ENCODE data around the gene LIPA.

Gene LIPA

DNA sequence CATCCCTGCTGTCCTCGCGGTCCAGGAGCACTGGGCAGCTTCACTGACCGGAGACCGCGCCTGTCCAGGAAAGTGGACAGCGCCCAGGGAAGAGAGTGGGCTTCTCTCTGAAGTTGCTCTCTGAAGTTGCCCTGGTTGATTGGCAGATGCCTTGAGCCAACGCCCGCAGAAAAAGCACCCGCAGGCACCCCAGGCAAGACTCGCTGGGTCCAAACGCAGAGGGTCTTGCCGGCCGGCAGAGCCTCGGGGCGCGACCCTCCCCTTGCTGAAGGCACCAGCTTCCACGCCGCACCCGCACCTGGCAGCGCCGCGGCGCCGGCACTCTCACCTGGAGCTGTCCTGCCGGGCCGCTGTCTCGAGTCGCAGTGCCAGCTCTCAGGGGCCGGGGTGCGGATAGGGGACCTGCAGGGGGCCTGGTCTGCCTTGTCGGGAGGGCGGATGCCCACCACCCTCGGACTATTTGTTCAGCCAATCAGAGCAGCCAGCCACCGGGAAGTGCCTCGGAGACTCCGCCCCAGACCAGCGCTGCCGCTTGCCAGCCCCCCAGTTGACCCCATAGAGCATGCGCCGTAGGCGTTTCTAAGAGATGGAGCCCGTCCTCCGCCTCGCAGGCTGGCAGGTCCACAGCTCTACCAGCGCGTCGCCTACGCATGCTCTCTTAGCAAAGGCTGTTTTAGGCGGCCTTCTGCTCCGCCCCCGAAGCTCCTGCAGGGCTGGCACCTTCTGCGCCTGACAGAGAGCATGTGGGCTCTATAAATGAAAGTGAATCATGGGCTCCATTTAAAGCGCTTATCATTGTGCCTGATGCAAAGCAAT is at the start of gene LIPA:
LIPA (minus strand) TSS at position 367 of the 816 bp plus-strand sequence. CDS start 4,127 bp downstream, outside the sequence.
- no peak within 1 kb of the TSS for H3K4me3 ChIP-seq (IDR thresholded peaks at IDR 0.05; ENCODE audit: insufficient read depth, low read depth, low read length)

DNA sequence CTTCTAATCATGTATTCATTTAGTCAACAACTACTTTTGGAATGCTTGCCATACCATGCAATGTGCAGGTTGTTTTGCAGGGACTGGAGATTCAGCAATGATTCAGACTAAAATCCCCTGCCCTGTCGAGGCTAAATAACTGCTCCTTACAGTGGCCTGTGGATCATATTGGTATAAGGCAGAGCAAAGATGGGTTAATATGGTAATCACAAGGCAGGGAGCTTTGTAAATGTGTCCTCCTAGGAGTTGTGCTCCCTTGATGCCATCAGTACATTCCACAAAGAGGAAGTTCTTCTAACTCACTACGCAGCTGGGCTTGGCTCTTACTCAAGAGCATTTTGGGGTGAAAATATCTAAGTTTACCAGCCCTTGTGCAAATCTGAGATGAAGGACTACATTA is 49.7 kb upstream of the LIPA start:
- Histone ChIP-seq H3K27ac (no peak overlapping the region), H3K4me3 (IDR thresholded peaks at IDR 0.05; ENCODE audit: insufficient read depth, low read depth, low read length) (no peak overlapping the region), H2AFZ (ENCODE audit: low read depth) (no peak overlapping the region), H3K4me1 (ENCODE audit: low read depth, poor library complexity, severe bottlenecking) (peaks cover 28% of the 10 kb centered on the region), H3K27me3 (ENCODE audit: insufficient read depth, low read depth) (no peaks in the 10 kb centered on the region), H4K20me1 (ENCODE audit: insufficient read depth) (no peaks in the 10 kb centered on the region), H3K4me2 (peak overlapping the region; percentile 77), H3K36me3 (ENCODE audit: insufficient read depth) (no peaks in the 10 kb centered on the region), H3K9ac (no peak overlapping the region), H3K79me2 (ENCODE audit: insufficient read depth, low read depth) (no peaks in the 10 kb centered on the region)
- TF ChIP-seq, protein P1, sequence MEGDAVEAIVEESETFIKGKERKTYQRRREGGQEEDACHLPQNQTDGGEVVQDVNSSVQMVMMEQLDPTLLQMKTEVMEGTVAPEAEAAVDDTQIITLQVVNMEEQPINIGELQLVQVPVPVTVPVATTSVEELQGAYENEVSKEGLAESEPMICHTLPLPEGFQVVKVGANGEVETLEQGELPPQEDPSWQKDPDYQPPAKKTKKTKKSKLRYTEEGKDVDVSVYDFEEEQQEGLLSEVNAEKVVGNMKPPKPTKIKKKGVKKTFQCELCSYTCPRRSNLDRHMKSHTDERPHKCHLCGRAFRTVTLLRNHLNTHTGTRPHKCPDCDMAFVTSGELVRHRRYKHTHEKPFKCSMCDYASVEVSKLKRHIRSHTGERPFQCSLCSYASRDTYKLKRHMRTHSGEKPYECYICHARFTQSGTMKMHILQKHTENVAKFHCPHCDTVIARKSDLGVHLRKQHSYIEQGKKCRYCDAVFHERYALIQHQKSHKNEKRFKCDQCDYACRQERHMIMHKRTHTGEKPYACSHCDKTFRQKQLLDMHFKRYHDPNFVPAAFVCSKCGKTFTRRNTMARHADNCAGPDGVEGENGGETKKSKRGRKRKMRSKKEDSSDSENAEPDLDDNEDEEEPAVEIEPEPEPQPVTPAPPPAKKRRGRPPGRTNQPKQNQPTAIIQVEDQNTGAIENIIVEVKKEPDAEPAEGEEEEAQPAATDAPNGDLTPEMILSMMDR (conservative IDR thresholded peaks at IDR 0.05; ENCODE audit: low read depth, low read length), result no peak

More for the DNA sequence above, at the start of gene LIPA:
- no peaks in the 10 kb centered on the region for H3K36me3 ChIP-seq (ENCODE audit: insufficient read depth)
- peak within 1 kb of the TSS; percentile 92 for H2AFZ ChIP-seq (ENCODE audit: low read depth)
- H3K27me3 ChIP-seq (ENCODE audit: insufficient read depth, low read depth), result no peaks in the 10 kb centered on the region; the same call in 1 of the 2 replicates
- TF ChIP-seq, protein P1 (conservative IDR thresholded peaks at IDR 0.05; ENCODE audit: low read depth, low read length), result no peak
- H4K20me1 ChIP-seq (ENCODE audit: insufficient read depth), result no peaks in the 10 kb centered on the region
- H3K79me2 ChIP-seq (ENCODE audit: insufficient read depth, low read depth), result no peaks in the 10 kb centered on the region
- H3K4me2 ChIP-seq, result peak within 1 kb of the TSS; percentile 64
- peaks cover 11% of the 10 kb centered on the region for H3K4me1 ChIP-seq (ENCODE audit: low read depth, poor library complexity, severe bottlenecking)
- peak within 1 kb of the TSS; percentile 48; the same call in 1 of the 2 replicates for H3K9ac ChIP-seq
- H3K27ac ChIP-seq, result no peak within 1 kb of the TSS

DNA sequence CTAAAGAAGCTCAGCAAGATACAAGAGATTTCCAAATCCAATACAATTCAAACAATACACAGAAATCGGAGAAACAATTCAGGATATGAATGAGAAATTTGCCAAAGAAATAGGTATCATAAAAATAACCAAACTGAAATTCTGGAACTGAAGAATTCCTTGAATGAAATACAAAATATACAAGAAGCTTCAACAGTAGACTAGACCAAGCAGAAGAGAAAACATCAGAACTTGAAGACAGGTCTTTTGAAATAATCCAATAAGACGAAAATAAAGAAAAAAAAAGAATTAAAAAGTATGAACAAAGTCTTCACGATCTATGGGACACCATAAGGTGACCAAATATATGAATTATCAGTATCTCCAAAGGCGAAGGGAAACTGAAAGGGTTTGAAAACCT is 47.5 kb upstream of the LIPA start:
- Histone ChIP-seq H2AFZ (ENCODE audit: low read depth) (no peak overlapping the region), H3K4me2 (no peak overlapping the region), H3K9ac (no peak overlapping the region), H3K4me3 (IDR thresholded peaks at IDR 0.05; ENCODE audit: insufficient read depth, low read depth, low read length) (no peak overlapping the region), H3K79me2 (ENCODE audit: insufficient read depth, low read depth) (no peaks in the 10 kb centered on the region), H3K27me3 (ENCODE audit: insufficient read depth, low read depth) (no peaks in the 10 kb centered on the region), H4K20me1 (ENCODE audit: insufficient read depth) (no peaks in the 10 kb centered on the region), H3K4me1 (ENCODE audit: low read depth, poor library complexity, severe bottlenecking) (peaks cover 42% of the 10 kb centered on the region), H3K27ac (no peak overlapping the region), H3K36me3 (ENCODE audit: insufficient read depth) (no peaks in the 10 kb centered on the region)
- TF ChIP-seq, protein P1 (conservative IDR thresholded peaks at IDR 0.05; ENCODE audit: low read depth, low read length), result no peak

DNA sequence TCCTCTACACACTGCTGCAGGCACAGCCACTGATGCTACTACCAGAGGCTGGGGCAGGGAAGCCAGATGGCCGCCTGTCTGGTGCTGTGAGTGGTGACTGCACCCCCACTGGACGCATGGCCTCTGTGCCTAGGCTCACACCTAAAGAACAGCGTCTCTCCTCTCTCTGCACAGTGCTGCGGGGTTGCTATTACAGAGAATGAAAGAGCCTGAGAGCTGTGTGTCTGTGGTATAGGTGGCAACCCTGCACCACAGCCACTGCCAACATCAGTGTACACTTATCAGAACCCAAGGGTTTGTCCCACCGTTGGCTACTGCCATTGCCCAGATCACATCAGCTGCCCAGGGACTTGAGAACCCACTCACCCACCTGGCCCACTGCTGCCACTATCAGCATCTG is 46.2 kb upstream of the LIPA start:
- Histone ChIP-seq H3K9ac (no peak overlapping the region), H3K27me3 (ENCODE audit: insufficient read depth, low read depth) (no peaks in the 10 kb centered on the region), H3K4me1 (ENCODE audit: low read depth, poor library complexity, severe bottlenecking) (peaks cover 40% of the 10 kb centered on the region), H4K20me1 (ENCODE audit: insufficient read depth) (no peaks in the 10 kb centered on the region), H3K27ac (no peak overlapping the region), H3K36me3 (ENCODE audit: insufficient read depth) (no peaks in the 10 kb centered on the region), H3K4me2 (no peak overlapping the region), H2AFZ (ENCODE audit: low read depth) (no peak overlapping the region), H3K4me3 (IDR thresholded peaks at IDR 0.05; ENCODE audit: insufficient read depth, low read depth, low read length) (no peak overlapping the region), H3K79me2 (ENCODE audit: insufficient read depth, low read depth) (no peaks in the 10 kb centered on the region)
- TF ChIP-seq, protein P1 (conservative IDR thresholded peaks at IDR 0.05; ENCODE audit: low read depth, low read length), result no peak
